H1 (cell line): ENCODE data around the gene TRIM6. TPM values are rescaled to one million over a fixed set of nuclear protein-coding genes. Genes with fewer than 3 reads are reported as not detected.

Experiments used
- CTCF ChIA-PET: fragments of 300-600 bp; sonication (Branson Sonifier 250); formaldehyde crosslinking; loops from one replicate; lab custom pipeline; 2021; ENCODE audit not compliant: partially characterized antibody; lab: Charles Lee
- POLR2A ChIA-PET: fragments of 300-600 bp; sonication (Branson Sonifier 250); formaldehyde crosslinking; loops from one replicate; lab custom pipeline; 2021; ENCODE audit warnings: inconsistent platforms; ENCODE audit not compliant: partially characterized antibody; lab: Charles Lee
- DNase-seq, 2 experiments: peaks; one replicate each; pipeline versions ENCODE4 v3.0.0 to v3.0.0-alpha.2; 2010 to 2022; ENCODE audit warnings: low spot score in 2 of 2, low read depth in 1 of 2, mixed read lengths in 1 of 2
- FAIRE-seq: peaks from 2 replicates; lab custom pipeline; 2011; peaks lifted over from hg19 to GRCh38; lab: Jason Lieb, UNC
- H2AFZ ChIP-seq: 2 replicates; pipeline ENCODE4 v1.8.1; 2012; ENCODE audit warnings: low read length, inconsistent platforms
- H2AK5ac ChIP-seq: 2 replicates; pipeline ENCODE4 v1.6.1; 2013; ENCODE audit warnings: low read depth, low read length
- H2BK120ac ChIP-seq: replicated peaks from 2 replicates; pipeline ENCODE3; 2013; ENCODE audit warnings: low read depth, low read length, inconsistent platforms
- H2BK12ac ChIP-seq: 2 replicates; pipeline ENCODE4 v1.6.1; 2013; ENCODE audit warnings: low read depth, low read length
- H2BK15ac ChIP-seq: 2 replicates; pipeline ENCODE4 v1.6.1; 2013; ENCODE audit warnings: low read length
- H2BK20ac ChIP-seq: 2 replicates; pipeline ENCODE4 v1.6.1; 2013; ENCODE audit warnings: low read length
- H2BK5ac ChIP-seq: 2 replicates; pipeline ENCODE4 v1.6.1; 2013; ENCODE audit warnings: low read depth, low read length
- H3K14ac ChIP-seq: 2 replicates; pipeline ENCODE4 v1.6.1; 2013; ENCODE audit warnings: inconsistent platforms; ENCODE audit not compliant: insufficient read length
- H3K18ac ChIP-seq: 2 replicates; pipeline ENCODE4 v1.6.1; 2013; ENCODE audit warnings: low read length; ENCODE audit errors: extremely low read depth
- H3K23ac ChIP-seq: 2 replicates; pipeline ENCODE4 v1.6.1; 2013; ENCODE audit warnings: inconsistent platforms; ENCODE audit not compliant: insufficient read length
- H3K23me2 ChIP-seq: 2 replicates; pipeline ENCODE4 v1.6.1; 2013; ENCODE audit warnings: low read depth, low read length
- H3K27ac ChIP-seq: 2 replicates; pipeline ENCODE4 v1.6.1; 2011; ENCODE audit warnings: low read depth, low read length, inconsistent platforms
- H3K27me3 ChIP-seq, 4 experiments: replicated peaks in 1 of 4; 1 replicate in 1 of 4; 2 replicates in 3 of 4; pipeline versions ENCODE4 v1.6.1 to v1.8.1; 2011 to 2013; ENCODE audit warnings: low read length in 3 of 4, mild to moderate bottlenecking in 3 of 4, inconsistent platforms in 2 of 4, mixed read lengths in 2 of 4, moderate library complexity in 1 of 4; ENCODE audit not compliant: control insufficient read depth in 3 of 4, insufficient read depth in 3 of 4; ENCODE audit errors: extremely low read depth in 1 of 4
- H3K36me3 ChIP-seq, 4 experiments: 2 replicates each; pipeline versions ENCODE4 v1.6.1 to v1.8.1; 2011 to 2013; ENCODE audit warnings: mild to moderate bottlenecking in 4 of 4, low read length in 3 of 4, moderate library complexity in 2 of 4, control low read depth in 1 of 4, inconsistent platforms in 1 of 4; ENCODE audit not compliant: insufficient read depth in 4 of 4, control insufficient read depth in 2 of 4
- H3K4ac ChIP-seq: replicated peaks from 2 replicates; pipeline ENCODE3; 2013; ENCODE audit warnings: low read length, low read depth, mixed read lengths, inconsistent platforms; ENCODE audit not compliant: insufficient read length
- H3K4me1 ChIP-seq, 4 experiments: replicated peaks in 1 of 4; 1 replicate in 1 of 4; 2 replicates in 3 of 4; pipeline versions ENCODE4 v1.6.1 to v1.8.1; 2011 to 2013; ENCODE audit warnings: low read length in 3 of 4, inconsistent platforms in 2 of 4, mixed read lengths in 1 of 4; ENCODE audit not compliant: insufficient read depth in 4 of 4, control insufficient read depth in 3 of 4
- H3K4me2 ChIP-seq, 2 experiments: 2 replicates each; pipeline versions ENCODE4 v1.6.1 to v1.8.1; 2011 to 2013; ENCODE audit warnings: low read depth in 2 of 2, low read length in 2 of 2, control low read depth in 1 of 2, inconsistent platforms in 1 of 2, mild to moderate bottlenecking in 1 of 2; ENCODE audit not compliant: insufficient read depth in 1 of 2
- H3K4me3 ChIP-seq, 4 experiments: fragments of 200-600, 300-600 bp in 1 of 4; sonication (generic), shearing (Covaris generic), sonication (Bioruptor Twin) in 1 of 4; 2 replicates each; pipeline versions ENCODE4 v1.5.1 to v1.8.1; 2011 to 2016; ENCODE audit warnings: low read length in 4 of 4, low read depth in 3 of 4, control low read depth in 2 of 4, inconsistent platforms in 2 of 4, mild to moderate bottlenecking in 2 of 4, mixed read lengths in 1 of 4, moderate library complexity in 1 of 4; ENCODE audit not compliant: insufficient read depth in 2 of 4; ENCODE audit errors: extremely low read depth in 1 of 4
- H3K56ac ChIP-seq: replicated peaks from 2 replicates; pipeline ENCODE3; 2013; ENCODE audit warnings: low read depth, mild to moderate bottlenecking, mixed read lengths, low read length, inconsistent platforms; ENCODE audit not compliant: insufficient read length
- H3K79me1 ChIP-seq: 2 replicates; pipeline ENCODE4 v1.6.1; 2013; ENCODE audit warnings: low read depth, low read length, control low read depth
- H3K79me2 ChIP-seq, 2 experiments: 2 replicates each; pipeline versions ENCODE4 v1.6.1 to v1.8.1; 2012 to 2013; ENCODE audit warnings: low read length in 2 of 2, mild to moderate bottlenecking in 2 of 2, inconsistent platforms in 1 of 2; ENCODE audit not compliant: insufficient read depth in 2 of 2, control insufficient read depth in 1 of 2
- H3K9ac ChIP-seq, 4 experiments: replicated peaks in 1 of 4; 1 replicate in 1 of 4; 2 replicates in 3 of 4; pipeline versions ENCODE4 v1.6.1 to v1.8.1; 2011 to 2013; ENCODE audit warnings: low read depth in 3 of 4, low read length in 3 of 4, control low read depth in 2 of 4, mild to moderate bottlenecking in 2 of 4, moderate library complexity in 2 of 4, inconsistent platforms in 1 of 4; ENCODE audit errors: extremely low read depth in 1 of 4
- H3K9me3 ChIP-seq, 2 experiments: 2 replicates each; pipeline versions ENCODE4 v1.6.1 to v1.8.1; 2012 to 2013; ENCODE audit warnings: mild to moderate bottlenecking in 2 of 2, moderate library complexity in 2 of 2, control low read depth in 1 of 2, inconsistent platforms in 1 of 2, low read depth in 1 of 2, low read length in 1 of 2, mixed read lengths in 1 of 2; ENCODE audit not compliant: insufficient read depth in 2 of 2
- H4K20me1 ChIP-seq, 2 experiments: replicated peaks in 1 of 2; 2 replicates each; pipeline versions ENCODE3 to v1.8.1; 2011 to 2013; ENCODE audit warnings: inconsistent platforms in 2 of 2, low read length in 2 of 2, mild to moderate bottlenecking in 1 of 2; ENCODE audit not compliant: insufficient read depth in 2 of 2, control insufficient read depth in 1 of 2
- H4K5ac ChIP-seq: 2 replicates; pipeline ENCODE4 v1.6.1; 2013; ENCODE audit warnings: low read length, low read depth, mixed read lengths, inconsistent platforms; ENCODE audit not compliant: insufficient read length
- H4K8ac ChIP-seq: 2 replicates; pipeline ENCODE4 v1.8.0; 2013; ENCODE audit warnings: mild to moderate bottlenecking, moderate library complexity, low read length, inconsistent platforms; ENCODE audit not compliant: insufficient read depth; ENCODE audit errors: extremely low read depth
- H4K91ac ChIP-seq: replicated peaks from 2 replicates; pipeline ENCODE3; 2013; ENCODE audit warnings: low read length, mixed read lengths, inconsistent platforms; ENCODE audit not compliant: insufficient read length
- BCL11A ChIP-seq, 2 experiments: IDR thresholded peaks; one replicate each; pipeline ENCODE4 v1.6.1; 2011; ENCODE audit warnings: low read depth in 2 of 2, low read length in 2 of 2, mild to moderate bottlenecking in 2 of 2
- BRCA1 ChIP-seq: IDR thresholded peaks from 2 replicates; pipeline ENCODE4 v1.6.1; 2012; ENCODE audit warnings: low read depth, low read length, improper control_type of control experiment
- CREB1 ChIP-seq: IDR thresholded peaks from 2 replicates; pipeline ENCODE4 v1.6.1; 2012; ENCODE audit warnings: inconsistent platforms
- EP300 ChIP-seq, 2 experiments: IDR thresholded peaks; 1 replicate in 1 of 2; 2 replicates in 1 of 2; pipeline ENCODE4 v1.6.1; 2011 to 2012; ENCODE audit warnings: low read depth in 2 of 2, low read length in 2 of 2, mild to moderate bottlenecking in 2 of 2, borderline replicate concordance in 1 of 2, inconsistent platforms in 1 of 2, moderate library complexity in 1 of 2
- PHF8 ChIP-seq: fragments of 200-600 bp; sonication (generic); conservative IDR thresholded peaks from 2 replicates; pipeline ENCODE4 v1.7.1; 2012; ENCODE audit warnings: low read depth, mild to moderate bottlenecking, inconsistent platforms, low read length, moderate library complexity
- POLR2A ChIP-seq, 2 experiments: IDR thresholded peaks; 1 replicate in 1 of 2; 2 replicates in 1 of 2; pipeline ENCODE4 v1.6.1; 2011; ENCODE audit warnings: low read depth in 2 of 2, low read length in 2 of 2, mild to moderate bottlenecking in 2 of 2; ENCODE audit errors: control extremely low read depth in 1 of 2
- RAD21 ChIP-seq, 2 experiments: IDR thresholded peaks in 1 of 2; conservative IDR thresholded peaks in 1 of 2; 2 replicates each; pipeline ENCODE4 v1.6.1; 2011; ENCODE audit warnings: low read depth in 2 of 2, low read length in 2 of 2, improper control_type of control experiment in 1 of 2, inconsistent platforms in 1 of 2, mild to moderate bottlenecking in 1 of 2, moderate library complexity in 1 of 2
- SP2 ChIP-seq: IDR thresholded peaks from 2 replicates; pipeline ENCODE4 v1.6.1; 2012; ENCODE audit warnings: mild to moderate bottlenecking, low read length, inconsistent platforms
- polyA plus RNA-seq, 7 experiments: library from polyadenylated mRNA; depleted of rRNA in 3 of 7; stranded (reverse) in 5 of 7; unstranded in 2 of 7; fragments of >200 nt in 5 of 7; fragments of 200-250 nt in 2 of 7; gene quantifications; 1 replicate in 5 of 7; 2 replicates in 1 of 7; 4 replicates in 1 of 7; pipeline versions ENCODE4 v1.2.1 to v1.2.3, GENCODE V29; 2011 to 2013; ENCODE audit warnings: missing spikeins in 2 of 7, mixed read lengths in 2 of 7
- total RNA-seq: library from RNA; stranded (reverse); fragmentation: NEBNext Ultra II Directional; extraction: Animal tissue kit (Norgen Biotek cat#: 25700); gene quantifications from 2 replicates; pipeline ENCODE4 v1.2.1, GENCODE V29; 2021
- TF ChIP-seq, protein P1 (sequence below): IDR thresholded peaks from 2 replicates; pipeline ENCODE4 v1.6.1; 2012; ENCODE audit warnings: inconsistent platforms
- TF ChIP-seq, protein P2 (sequence below): IDR thresholded peaks from 2 replicates; pipeline ENCODE4 v1.6.1; 2012; ENCODE audit warnings: low read length, inconsistent platforms

TRIM6 gene
- total and polyA plus RNA-seq, 2 of the 8 experiments (the other 6 are each of a cell fraction or from before 2014, with no cell fraction given), result 21.6 to 23.3 TPM

DNA sequence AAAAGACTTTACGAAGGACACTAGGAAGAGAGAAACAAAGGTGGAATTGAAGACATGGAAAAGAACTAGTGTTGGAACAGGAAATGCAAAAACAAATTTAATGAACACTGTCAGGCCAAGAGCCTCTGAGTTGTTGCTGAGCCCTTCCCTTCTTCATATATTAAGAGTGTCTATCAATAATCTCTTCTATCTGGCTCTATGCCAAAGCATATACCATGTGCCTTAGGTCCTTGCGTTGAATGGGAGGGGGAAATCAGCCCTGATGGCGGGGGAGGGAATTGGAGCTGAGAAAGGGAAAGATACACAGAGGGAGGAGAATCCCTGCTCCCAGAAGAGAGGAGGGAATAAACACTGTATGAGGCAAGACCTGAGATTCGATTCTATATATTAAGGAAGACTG lies 21.3 kb upstream of the TRIM6 start (continued):
- TF ChIP-seq SP2, result no peak

DNA sequence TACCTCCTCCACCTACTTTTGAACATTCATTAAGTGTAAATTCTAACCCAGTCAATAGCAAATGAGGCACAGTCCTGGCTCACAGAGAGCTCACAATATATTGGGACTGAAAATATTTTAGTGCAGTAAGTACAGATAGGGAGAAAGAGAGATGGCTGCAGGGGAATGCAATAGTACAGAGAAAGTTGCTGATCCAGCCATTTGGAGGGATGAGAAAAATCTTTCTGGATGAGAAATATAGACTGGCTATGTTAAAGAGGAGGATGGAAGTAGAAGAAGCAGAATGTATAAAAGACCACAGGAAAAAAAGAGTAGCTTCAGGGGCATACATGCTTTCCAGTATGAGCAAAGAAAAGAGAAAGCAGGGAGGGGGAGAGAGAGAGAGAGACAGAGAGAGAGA lies 19.3 kb upstream of the TRIM6 start:
- Histone ChIP-seq H2BK15ac (no peak overlapping the region), H3K79me2 (no peaks in the 10 kb centered on the region), H3K9me3 (no peaks in the 10 kb centered on the region), H4K8ac (no peak overlapping the region), H3K23me2 (no peaks in the 10 kb centered on the region), H3K9ac (no peak overlapping the region), H4K20me1 (no peaks in the 10 kb centered on the region), H2AK5ac (no peak overlapping the region), H2BK5ac (no peak overlapping the region), H2BK20ac (no peak overlapping the region), H3K4me3 (no peak overlapping the region), H3K4ac (no peak overlapping the region), H2BK12ac (no peak overlapping the region), H3K79me1 (no peaks in the 10 kb centered on the region), H3K27ac (no peak overlapping the region), H4K91ac (no peak overlapping the region), H2BK120ac (no peak overlapping the region), H3K36me3 (no peaks in the 10 kb centered on the region), H3K56ac (no peak overlapping the region), H2AFZ (no peak overlapping the region), H3K18ac (no peak overlapping the region), H4K5ac (no peak overlapping the region), H3K23ac (no peak overlapping the region), H3K4me2 (no peak overlapping the region), H3K4me1 (no peaks in the 10 kb centered on the region), H3K27me3 (no peaks in the 10 kb centered on the region), H3K14ac (no peak overlapping the region)
- CTCF ChIA-PET, result interaction anchor here (0.9 kb wide), 1 partner anchor 18 kb away, joined by 3 read pairs; no protein-coding TSS in a partner anchor
- TF ChIP-seq, protein P1, sequence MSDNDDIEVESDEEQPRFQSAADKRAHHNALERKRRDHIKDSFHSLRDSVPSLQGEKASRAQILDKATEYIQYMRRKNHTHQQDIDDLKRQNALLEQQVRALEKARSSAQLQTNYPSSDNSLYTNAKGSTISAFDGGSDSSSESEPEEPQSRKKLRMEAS, result no peak
- TF ChIP-seq EP300 (IDR thresholded peaks at IDR 0.05; ENCODE audit: borderline replicate concordance in 1 of 2, low read depth in 2 of 2, low read length in 2 of 2) (no peak), BRCA1 (no peak), POLR2A (IDR thresholded peaks at IDR 0.05; ENCODE audit: control extremely low read depth in 1 of 2, low read depth in 2 of 2, low read length in 2 of 2) (no peak), RAD21 (IDR thresholded peaks at IDR 0.05 in 1 of 2, conservative IDR thresholded peaks at IDR 0.05 in 1 of 2; ENCODE audit: low read depth in 2 of 2, low read length in 2 of 2) (no peak), BCL11A (IDR thresholded peaks at IDR 0.05; ENCODE audit: low read depth in 2 of 2, low read length in 2 of 2) (no peak), CREB1 (no peak), PHF8 (no peak)
- TF ChIP-seq, protein P2, sequence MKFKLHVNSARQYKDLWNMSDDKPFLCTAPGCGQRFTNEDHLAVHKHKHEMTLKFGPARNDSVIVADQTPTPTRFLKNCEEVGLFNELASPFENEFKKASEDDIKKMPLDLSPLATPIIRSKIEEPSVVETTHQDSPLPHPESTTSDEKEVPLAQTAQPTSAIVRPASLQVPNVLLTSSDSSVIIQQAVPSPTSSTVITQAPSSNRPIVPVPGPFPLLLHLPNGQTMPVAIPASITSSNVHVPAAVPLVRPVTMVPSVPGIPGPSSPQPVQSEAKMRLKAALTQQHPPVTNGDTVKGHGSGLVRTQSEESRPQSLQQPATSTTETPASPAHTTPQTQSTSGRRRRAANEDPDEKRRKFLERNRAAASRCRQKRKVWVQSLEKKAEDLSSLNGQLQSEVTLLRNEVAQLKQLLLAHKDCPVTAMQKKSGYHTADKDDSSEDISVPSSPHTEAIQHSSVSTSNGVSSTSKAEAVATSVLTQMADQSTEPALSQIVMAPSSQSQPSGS, result no peak
- FAIRE-seq (no peak), DNase-seq (no peak)
- POLR2A ChIA-PET, result no interaction called here
